Activated naive CD4-positive, alpha-beta T cell treated with anti-CD3 and anti-CD28 coated beads, Interleukin-2, amount 10 ng/mL, durations not matched to agents 7 days and 5 days (primary cell): ENCODE measurements around the gene OR51F1.
"Not testable (repeated sequence)": the region's sequence is repeated elsewhere in the genome, so short reads cannot be mapped to it uniquely, and the experiment has no call there.

ENCODE experiments used
- CTCF ChIA-PET: fragments of 350-600 bp; sonication (Branson Sonifier 250); formaldehyde crosslinking; loops from one replicate; lab custom pipeline; 2021; ENCODE audit warnings: antibody characterized with exemption; lab: Charles Lee
- DNase-seq: peaks from one replicate; pipeline ENCODE4 v3.0.0-alpha.2; 2020
- H3K27ac Mint-ChIP-seq: one replicate; pipeline ENCODE4 v1.8.0; 2021; ENCODE audit warnings: mild to moderate bottlenecking, moderate library complexity, mixed read lengths
- H3K27me3 Mint-ChIP-seq: one replicate; pipeline ENCODE4 v1.8.0; 2021; ENCODE audit warnings: mild to moderate bottlenecking, mixed read lengths
- H3K36me3 Mint-ChIP-seq: one replicate; pipeline ENCODE4 v1.8.0; 2021; ENCODE audit warnings: mixed read lengths
- H3K4me1 Mint-ChIP-seq: one replicate; pipeline ENCODE4 v1.8.0; 2021; ENCODE audit warnings: mixed read lengths
- H3K4me3 Mint-ChIP-seq: one replicate; pipeline ENCODE4 v1.8.0; 2021; ENCODE audit warnings: mild to moderate bottlenecking, moderate library complexity, mixed read lengths
- H3K9me3 Mint-ChIP-seq: one replicate; pipeline ENCODE4 v1.8.0; 2021; ENCODE audit warnings: mixed read lengths

Gene OR51F1, protein sequence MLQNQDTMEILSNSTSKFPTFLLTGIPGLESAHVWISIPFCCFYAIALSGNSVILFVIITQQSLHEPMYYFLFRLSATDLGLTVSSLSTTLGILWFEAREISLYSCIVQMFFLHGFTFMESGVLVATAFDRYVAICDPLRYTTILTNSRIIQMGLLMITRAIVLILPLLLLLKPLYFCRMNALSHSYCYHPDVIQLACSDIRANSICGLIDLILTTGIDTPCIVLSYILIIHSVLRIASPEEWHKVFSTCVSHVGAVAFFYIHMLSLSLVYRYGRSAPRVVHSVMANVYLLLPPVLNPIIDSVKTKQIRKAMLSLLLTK

DNA sequence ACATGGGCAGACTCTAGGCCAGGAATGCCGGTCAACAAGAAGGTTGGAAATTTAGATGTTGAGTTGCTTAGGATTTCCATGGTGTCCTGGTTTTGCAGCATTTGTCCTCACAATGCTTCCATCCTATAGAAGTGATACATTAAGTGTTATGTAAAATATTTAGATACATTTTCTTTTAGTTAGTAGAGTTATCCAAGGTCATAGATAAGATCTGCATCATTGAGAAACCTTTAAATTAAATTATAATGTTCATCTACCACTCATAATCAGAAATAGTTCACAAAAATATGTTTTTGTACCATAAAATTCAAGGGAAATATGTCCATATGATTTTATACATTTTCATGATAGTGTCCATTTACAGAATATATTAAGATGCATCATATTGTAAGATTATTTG is at the start of gene OR51F1:
Gene OR51F1 (minus strand): TSS at position 101 of the 400 bp plus-strand sequence. CDS start 0 bp downstream, at position 101.
- Mint-ChIP-seq H3K27me3 (no peaks in the 10 kb centered on the region), H3K4me3 (no peak within 1 kb of the TSS), H3K27ac (no peak within 1 kb of the TSS), H3K4me1 (no peaks in the 10 kb centered on the region), H3K9me3 (no peaks in the 10 kb centered on the region), H3K36me3 (no peaks in the 10 kb centered on the region)
- CTCF ChIA-PET: no interaction called here
- no peak for DNase-seq

DNA sequence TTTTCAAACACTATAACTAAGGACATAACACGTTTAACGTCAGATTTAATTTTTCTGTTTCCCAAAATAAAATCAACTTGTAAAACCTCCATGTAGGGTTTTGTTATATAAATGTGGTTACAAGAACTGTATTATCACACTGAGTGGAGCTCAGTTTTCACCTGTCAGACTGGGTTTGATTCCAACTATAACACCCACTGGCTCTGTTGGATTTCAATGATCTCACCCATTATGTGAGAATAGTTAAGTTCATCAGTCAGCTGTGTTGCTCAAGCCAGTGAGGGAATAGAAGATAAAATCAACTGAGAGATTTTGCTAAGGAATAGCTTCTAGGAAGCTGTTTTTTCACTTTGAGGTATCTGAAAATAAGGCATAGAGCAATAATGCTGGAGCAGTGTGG is 39.5 kb upstream of the OR51F1 start:
- no peaks in the 10 kb centered on the region for H3K27me3 Mint-ChIP-seq

DNA sequence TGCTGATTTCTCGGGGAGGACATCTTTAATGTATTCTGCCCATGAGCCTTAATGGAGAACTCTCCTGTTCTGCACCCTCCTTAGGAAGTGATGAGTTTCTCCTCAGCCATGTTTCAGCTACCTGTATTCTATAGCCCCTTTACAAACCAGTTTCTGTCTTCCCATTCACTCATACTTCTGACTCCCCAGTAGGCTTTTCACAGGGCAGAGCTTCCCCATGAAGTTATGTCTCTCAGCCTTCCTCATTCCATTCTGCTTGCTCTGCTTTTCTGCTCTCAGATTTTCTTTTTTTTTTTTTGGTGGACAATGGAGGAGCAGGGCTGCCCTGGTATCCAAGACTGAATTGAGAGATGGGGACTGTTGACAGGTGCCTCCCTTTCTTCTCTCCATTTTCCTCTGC is 38.7 kb upstream of the OR51F1 start:
- H3K27ac Mint-ChIP-seq: no peak overlapping the region
- no peaks in the 10 kb centered on the region for H3K36me3 Mint-ChIP-seq
- DNase-seq: no peak
- H3K4me1 Mint-ChIP-seq: no peaks in the 10 kb centered on the region
- no peaks in the 10 kb centered on the region for H3K27me3 Mint-ChIP-seq
- CTCF ChIA-PET: interaction anchor here (0.7 kb wide), 1 partner anchor 10 kb away, joined by 4 read pairs; no protein-coding TSS in a partner anchor
- no peaks in the 10 kb centered on the region for H3K9me3 Mint-ChIP-seq
- no peak overlapping the region for H3K4me3 Mint-ChIP-seq

More for the DNA sequence above, 39.5 kb upstream of the OR51F1 start:
- DNase-seq: no peak
- Mint-ChIP-seq H3K4me1 (no peaks in the 10 kb centered on the region), H3K4me3 (no peak overlapping the region), H3K27ac (no peak overlapping the region), H3K36me3 (no peaks in the 10 kb centered on the region), H3K9me3 (no peaks in the 10 kb centered on the region)
- CTCF ChIA-PET: no interaction called here

DNA sequence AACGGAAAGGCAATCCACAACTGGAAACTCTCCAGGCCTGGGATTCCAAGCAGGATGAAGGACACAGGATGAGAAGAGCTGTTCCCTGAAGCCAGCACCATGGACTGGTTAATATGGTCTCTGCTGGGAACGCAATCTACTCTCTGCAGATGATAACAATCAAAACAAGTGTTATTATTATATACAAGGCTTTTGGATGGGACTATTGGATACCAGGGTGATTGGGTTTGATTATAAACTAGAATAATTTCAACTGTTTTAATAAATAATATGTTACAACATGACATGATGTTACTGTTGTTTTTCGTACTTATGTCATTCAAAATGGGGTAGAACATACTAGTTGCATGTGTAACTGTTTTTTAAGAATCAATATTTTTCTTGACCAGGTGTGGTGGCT is 34.5 kb upstream of the OR51F1 start, which contains the start of gene OR52R1:
Gene OR52R1 (minus strand): TSS at position 101 of the 400 bp plus-strand sequence. CDS start 0 bp downstream, at position 101.
- CTCF ChIA-PET: interaction anchor here (0.7 kb wide), 1 partner anchor 1863 kb away, joined by 4 read pairs; no protein-coding TSS in a partner anchor
- Mint-ChIP-seq H3K4me1 (no peaks in the 10 kb centered on the region), H3K4me3 (no peak within 1 kb of the TSS), H3K36me3 (no peaks in the 10 kb centered on the region), H3K27me3 (no peaks in the 10 kb centered on the region), H3K27ac (no peak within 1 kb of the TSS), H3K9me3 (no peaks in the 10 kb centered on the region)
- no peak for DNase-seq

DNA sequence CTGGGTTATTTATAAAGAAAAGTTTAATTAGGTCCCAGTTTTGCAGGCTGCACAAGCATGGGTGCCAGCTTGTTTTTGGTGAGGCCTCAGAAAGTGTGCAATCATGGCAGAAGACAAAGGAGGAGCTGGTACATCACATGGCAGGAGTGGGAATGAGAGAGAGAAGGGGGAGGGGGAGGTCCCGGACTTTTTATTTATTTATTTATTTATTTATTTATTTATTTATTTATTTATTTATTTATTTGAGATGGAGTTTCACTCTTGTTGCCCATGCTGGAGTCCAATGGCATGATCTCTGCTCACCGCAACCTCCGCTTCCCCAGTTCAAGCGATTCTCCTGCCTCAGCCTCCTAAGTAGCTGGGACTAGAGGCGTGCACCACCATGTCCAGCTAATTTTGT is 31.6 kb upstream of the OR51F1 start:
- H3K4me3 Mint-ChIP-seq, DNase-seq, CTCF ChIA-PET, H3K36me3 Mint-ChIP-seq, H3K9me3 Mint-ChIP-seq, H3K27ac Mint-ChIP-seq, H3K4me1 Mint-ChIP-seq, H3K27me3 Mint-ChIP-seq: not testable (repeated sequence)

DNA sequence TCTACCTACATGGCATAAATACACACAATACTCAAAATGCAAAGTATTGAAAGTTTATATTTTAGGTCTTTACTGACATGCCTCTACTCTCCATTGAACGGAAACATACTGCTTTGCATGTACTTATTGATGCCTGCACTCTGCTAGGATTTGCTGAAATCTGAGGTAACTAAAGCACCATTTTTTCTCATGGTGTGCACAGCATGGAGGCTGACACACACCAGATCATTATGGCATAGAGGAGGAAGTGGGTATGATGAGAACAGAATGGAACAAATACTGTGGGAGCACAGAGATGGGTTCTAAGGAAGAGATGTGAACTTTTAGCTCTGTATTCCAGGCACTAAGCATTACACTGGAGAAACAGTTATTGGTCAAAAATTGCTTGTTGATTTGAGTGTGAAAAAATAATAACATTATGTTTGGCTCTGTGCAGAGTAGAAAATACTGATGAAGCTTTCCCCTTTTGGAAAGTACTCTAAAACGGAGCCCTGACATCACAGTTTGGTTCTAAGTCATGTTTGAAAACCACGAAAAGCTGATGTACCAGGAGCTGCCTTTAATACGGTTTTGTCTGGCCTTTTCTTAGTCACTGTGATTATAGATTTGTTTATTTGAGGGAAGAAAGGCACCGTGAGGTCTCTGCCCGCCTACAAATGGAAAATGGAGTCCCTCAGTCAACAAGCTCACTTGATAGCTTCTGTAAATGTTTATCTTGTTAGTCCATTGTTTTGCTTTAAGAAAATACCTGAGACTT is 28.9 kb upstream of the OR51F1 start:
- CTCF ChIA-PET: interaction anchor here (0.6 kb wide), 1 partner anchor 10 kb away, joined by 4 read pairs; no protein-coding TSS in a partner anchor
- Mint-ChIP-seq H3K36me3 (no peaks in the 10 kb centered on the region), H3K27me3 (no peaks in the 10 kb centered on the region), H3K4me1 (no peaks in the 10 kb centered on the region), H3K9me3 (no peaks in the 10 kb centered on the region), H3K4me3 (no peak overlapping the region), H3K27ac (no peak overlapping the region)
- no peak for DNase-seq

DNA sequence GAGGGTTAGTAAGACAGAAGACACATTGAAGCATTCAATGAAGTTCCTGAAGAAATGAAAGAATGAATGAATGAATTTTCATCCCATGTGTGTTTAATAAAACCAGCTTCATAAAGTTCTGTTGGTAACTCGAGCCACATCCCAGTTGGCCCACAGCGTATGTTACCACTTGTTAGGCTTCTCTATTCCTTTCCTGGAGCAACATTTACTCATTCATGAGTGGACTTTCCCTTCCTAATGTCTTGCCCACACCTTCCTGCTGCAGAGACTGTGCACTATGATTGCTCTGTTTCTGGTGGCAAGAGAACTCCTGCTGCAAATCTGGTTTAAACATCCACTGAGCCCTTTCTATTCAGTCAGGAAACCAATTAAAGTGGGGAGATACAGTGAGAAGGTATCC is 27.5 kb upstream of the OR51F1 start:
- Mint-ChIP-seq H3K9me3 (no peaks in the 10 kb centered on the region), H3K4me1 (no peaks in the 10 kb centered on the region), H3K27me3 (no peaks in the 10 kb centered on the region), H3K27ac (no peak overlapping the region), H3K36me3 (no peaks in the 10 kb centered on the region), H3K4me3 (no peak overlapping the region)
- DNase-seq: no peak
- CTCF ChIA-PET: no interaction called here

DNA sequence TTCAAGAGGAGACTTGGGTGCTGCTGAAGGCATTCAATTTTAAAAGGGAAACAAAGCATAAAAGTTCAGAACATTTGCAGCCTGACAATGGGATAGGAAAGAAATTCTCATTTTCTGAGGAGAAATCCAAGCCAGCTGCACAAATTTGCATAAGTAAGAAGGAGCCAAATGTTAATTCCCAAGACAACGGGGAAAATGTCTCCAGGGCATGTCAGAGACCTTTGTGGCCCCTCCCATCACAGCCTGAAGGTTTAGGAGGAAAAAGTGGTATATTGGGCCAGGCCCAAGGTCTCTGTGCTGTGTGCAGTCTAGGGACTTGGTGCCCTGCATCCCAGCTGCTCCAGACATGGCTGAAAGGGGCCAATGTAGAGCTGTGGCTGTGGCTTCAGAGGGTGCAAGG is 12.7 kb upstream of the OR51F1 start:
- Mint-ChIP-seq H3K4me3 (no peak overlapping the region), H3K9me3 (no peaks in the 10 kb centered on the region), H3K4me1 (no peaks in the 10 kb centered on the region), H3K36me3 (no peaks in the 10 kb centered on the region), H3K27me3 (peaks cover 6% of the 10 kb centered on the region), H3K27ac (no peak overlapping the region)
- no peak for DNase-seq
- CTCF ChIA-PET: no interaction called here

DNA sequence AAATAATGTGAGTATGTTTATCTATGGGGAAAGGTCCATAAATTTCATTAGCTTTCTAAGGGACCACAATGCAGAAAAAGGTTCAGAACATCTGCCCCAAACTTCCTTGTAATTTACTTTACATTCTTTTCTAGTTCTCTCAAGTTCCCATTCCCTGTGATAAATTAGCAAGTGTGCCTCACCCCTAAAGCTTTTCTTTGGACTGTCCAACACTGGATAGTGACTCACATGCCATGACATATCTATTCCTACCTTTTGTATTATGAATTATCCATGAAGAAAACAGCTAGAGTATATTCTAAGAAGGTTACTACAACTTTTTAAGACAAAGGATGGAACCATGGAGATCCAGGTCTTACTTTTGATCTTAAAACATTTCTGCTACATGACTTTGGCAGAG is 1.6 kb downstream of the OR51F1 start:
- H3K36me3 Mint-ChIP-seq: no peaks in the 10 kb centered on the region
- DNase-seq: no peak
- CTCF ChIA-PET: no interaction called here
- no peak overlapping the region for H3K4me3 Mint-ChIP-seq
- no peak overlapping the region for H3K27ac Mint-ChIP-seq
- H3K27me3 Mint-ChIP-seq: no peaks in the 10 kb centered on the region
- no peaks in the 10 kb centered on the region for H3K4me1 Mint-ChIP-seq
- no peaks in the 10 kb centered on the region for H3K9me3 Mint-ChIP-seq

DNA sequence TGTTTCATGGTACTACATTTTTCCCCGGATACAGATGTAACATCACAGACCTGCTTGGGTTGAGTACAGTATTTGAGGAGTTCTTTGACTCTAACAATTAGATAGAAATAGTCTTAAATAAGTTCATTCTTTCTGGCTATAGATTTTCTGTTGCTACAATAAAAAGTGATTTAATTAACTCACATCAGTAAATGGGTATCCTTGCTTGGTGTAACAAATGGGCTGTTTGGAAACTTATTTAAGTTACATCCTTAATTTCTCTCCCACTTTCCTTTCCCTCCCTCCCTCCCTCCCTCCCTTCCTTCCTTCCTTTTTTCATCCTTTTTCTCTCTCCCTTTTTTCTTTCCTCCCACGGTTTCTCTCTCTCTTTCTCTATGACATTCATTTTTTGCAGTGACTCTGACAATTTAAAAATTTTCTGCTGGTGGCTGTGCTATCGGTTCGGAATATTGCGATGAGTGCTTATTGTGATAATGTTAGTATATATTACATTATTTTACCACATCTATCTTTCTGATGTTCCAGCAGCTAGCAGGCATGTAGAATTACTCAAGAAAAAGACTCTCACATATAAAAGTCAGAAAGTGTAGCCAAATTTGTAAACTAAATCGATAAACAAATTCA is 3.2 kb downstream of the OR51F1 start:
- Mint-ChIP-seq H3K4me1 (no peaks in the 10 kb centered on the region), H3K4me3 (no peak overlapping the region), H3K27ac (no peak overlapping the region), H3K27me3 (no peaks in the 10 kb centered on the region), H3K36me3 (no peaks in the 10 kb centered on the region), H3K9me3 (no peaks in the 10 kb centered on the region)
- CTCF ChIA-PET: no interaction called here
- DNase-seq: no peak

DNA sequence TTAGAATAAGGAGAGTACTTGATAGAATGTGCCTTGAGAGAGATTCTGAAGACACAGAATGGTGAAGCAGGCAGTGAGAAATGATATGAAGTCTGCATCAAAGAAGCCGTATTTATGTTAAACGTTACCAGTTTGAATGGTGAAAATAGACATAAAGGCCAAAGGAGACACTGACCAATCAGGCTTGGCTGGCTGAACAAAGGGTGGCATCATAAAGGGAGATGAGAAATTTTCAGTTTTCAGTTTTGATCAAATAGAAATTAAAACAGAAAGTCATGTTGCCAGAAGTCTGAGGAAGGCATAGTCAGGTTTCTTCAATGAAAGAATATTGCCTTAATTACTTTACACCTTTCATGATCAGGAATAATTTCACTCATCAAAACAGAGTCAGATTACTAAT is 6.6 kb downstream of the OR51F1 start:
- no peak overlapping the region for H3K4me3 Mint-ChIP-seq

DNA sequence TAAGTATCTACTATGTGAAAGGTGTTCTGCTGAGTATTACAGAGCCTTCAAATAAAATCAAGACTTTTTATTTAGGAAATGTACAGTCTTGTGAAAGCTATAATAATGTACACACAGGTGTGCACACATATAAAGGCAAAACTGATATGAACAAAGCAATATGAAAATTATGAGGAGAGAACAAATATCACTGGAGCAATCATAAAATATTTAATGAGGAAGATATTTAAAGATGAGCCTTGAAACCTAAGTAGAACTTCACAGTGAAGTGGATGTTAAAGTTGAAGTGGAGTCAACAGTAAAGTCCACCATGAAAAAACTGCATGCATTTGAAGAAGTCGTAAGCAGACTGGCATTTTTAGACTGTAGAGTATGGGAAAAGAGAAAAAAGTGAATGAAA is 18.5 kb downstream of the OR51F1 start:
- CTCF ChIA-PET: no interaction called here
- no peak overlapping the region for H3K27ac Mint-ChIP-seq

More for the DNA sequence above, 6.6 kb downstream of the OR51F1 start:
- H3K27me3 Mint-ChIP-seq: no peaks in the 10 kb centered on the region
- H3K36me3 Mint-ChIP-seq: no peaks in the 10 kb centered on the region
- H3K9me3 Mint-ChIP-seq: no peaks in the 10 kb centered on the region
- H3K27ac Mint-ChIP-seq: no peak overlapping the region
- DNase-seq: no peak
- CTCF ChIA-PET: no interaction called here
- no peaks in the 10 kb centered on the region for H3K4me1 Mint-ChIP-seq

DNA sequence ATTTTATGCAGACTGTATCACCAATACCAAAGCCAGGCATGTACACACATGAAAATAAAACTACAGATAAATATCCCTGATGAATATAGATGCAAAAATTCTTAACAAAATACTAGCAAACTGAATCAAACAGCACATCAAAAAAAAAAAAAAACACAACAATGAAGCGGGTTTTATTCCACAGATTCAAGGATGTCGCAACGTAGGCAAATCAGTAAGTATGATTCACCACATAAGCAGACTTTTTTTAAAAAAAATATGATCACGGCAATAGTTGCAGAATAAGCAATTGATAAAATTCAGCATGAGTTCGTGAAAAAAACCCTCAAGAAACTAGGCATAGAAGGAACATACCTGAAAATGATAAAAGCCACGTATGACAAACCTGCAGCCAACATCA is 21.3 kb downstream of the OR51F1 start:
- Mint-ChIP-seq H3K9me3 (no peaks in the 10 kb centered on the region), H3K27me3 (no peaks in the 10 kb centered on the region), H3K36me3 (no peaks in the 10 kb centered on the region), H3K4me1 (no peaks in the 10 kb centered on the region), H3K27ac (no peak overlapping the region), H3K4me3 (no peak overlapping the region)
- CTCF ChIA-PET: no interaction called here
- DNase-seq: no peak

More for the DNA sequence above, 18.5 kb downstream of the OR51F1 start:
- H3K27me3 Mint-ChIP-seq: no peaks in the 10 kb centered on the region
- H3K36me3 Mint-ChIP-seq: no peaks in the 10 kb centered on the region
- no peak overlapping the region for H3K4me3 Mint-ChIP-seq
- no peaks in the 10 kb centered on the region for H3K9me3 Mint-ChIP-seq
- DNase-seq: no peak
- H3K4me1 Mint-ChIP-seq: no peaks in the 10 kb centered on the region

DNA sequence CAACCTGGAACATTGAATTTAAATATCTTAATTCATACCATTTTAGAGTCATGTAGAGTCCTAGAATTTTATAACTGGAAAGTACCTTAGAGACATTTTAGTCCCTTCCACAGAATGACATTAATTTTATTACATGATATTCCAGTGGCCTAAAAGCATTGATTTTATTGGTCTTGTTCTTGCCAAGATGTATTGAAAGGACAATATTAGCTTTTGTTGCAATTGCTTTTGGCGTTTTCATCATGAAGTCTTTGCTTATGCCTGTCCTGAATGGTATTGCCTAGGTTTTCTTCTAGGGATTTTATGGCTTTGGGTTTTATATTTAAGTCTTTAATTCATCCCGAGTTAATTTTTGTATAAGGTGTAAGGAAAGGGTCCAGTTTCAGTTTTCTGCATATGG is 29.0 kb downstream of the OR51F1 start:
- Mint-ChIP-seq H3K4me1 (no peaks in the 10 kb centered on the region), H3K36me3 (no peaks in the 10 kb centered on the region), H3K9me3 (no peaks in the 10 kb centered on the region), H3K27me3 (no peaks in the 10 kb centered on the region), H3K27ac (no peak overlapping the region), H3K4me3 (no peak overlapping the region)
- CTCF ChIA-PET: no interaction called here
- no peak for DNase-seq
